Amygdala (tissue), 56 donors: ENCODE measurements around the gene SEMA3C.
A peak's percentile ranks its signal among the peaks of the same experiment; 100 is the strongest.

Experiments used
- DNase-seq, 56 donors: peaks; one replicate each; lab custom pipeline; 2025; lab: John Stamatoyannopoulos, UW

The SEMA3C gene

DNA sequence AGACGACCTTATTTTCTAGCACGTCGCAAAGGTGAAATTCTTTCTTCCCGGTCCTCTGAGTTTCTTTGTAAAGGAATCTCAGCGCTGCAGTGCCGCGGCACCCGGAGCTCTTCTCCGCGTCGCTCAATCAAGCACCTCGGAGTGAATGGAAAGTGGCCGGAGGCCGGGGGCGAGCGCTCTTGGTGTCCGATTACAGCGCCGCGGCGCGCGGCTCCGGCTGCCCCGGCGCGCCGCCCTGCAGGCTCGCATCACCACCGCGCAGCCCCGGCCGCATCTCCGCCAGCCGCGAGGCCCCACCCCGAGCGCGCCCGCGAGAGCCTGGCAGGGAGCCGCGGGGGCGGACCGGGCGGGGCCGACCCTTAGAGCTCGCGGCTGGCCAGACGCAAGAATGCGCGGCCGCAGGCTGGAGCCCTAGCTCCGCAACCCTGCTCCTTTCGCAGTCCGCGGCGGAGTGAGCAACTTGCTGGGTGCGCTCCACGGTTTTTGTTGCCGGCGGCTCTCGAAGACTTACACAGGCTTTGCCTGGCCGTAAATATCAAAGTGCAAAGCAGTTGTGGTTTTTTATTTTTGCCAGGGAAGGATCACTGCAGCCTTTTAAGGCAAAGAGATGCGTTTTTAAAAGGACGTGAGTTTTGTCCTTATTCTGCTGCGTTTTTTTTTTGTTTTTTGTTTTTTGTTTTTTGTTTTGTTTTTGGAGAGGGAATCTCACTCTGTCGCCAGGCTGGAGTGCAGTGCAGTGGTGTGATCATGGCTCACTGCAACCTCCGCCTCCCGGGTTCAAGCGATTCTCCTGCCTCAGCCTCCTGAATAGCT lies at the start of gene SEMA3C:
TSS of gene SEMA3C (minus strand) at position 143 of the 813 bp plus-strand sequence. CDS start 2,270 bp downstream, outside the sequence.
- peak; percentile 20 to 91 (median 76) for DNase-seq

DNA sequence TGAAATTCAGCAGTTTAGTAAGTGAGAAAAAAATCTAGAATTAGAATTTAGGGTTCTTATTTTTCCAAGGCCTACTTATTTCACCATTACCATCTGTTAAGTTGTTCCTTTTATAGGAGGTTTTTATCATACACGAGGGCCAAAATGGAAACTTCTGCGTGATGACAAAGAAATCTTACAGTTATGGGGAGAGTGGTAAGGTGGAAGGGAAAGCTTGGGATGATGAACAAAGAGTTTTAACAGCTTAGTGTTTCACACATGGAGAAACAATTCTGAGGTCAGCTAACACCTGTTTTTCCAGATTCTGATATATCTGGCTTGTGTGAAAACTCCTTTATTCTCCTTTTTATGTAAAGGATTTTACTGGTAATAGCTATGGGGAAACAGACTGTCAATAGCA lies 49.8 kb upstream of the SEMA3C start:
- no peak for DNase-seq

DNA sequence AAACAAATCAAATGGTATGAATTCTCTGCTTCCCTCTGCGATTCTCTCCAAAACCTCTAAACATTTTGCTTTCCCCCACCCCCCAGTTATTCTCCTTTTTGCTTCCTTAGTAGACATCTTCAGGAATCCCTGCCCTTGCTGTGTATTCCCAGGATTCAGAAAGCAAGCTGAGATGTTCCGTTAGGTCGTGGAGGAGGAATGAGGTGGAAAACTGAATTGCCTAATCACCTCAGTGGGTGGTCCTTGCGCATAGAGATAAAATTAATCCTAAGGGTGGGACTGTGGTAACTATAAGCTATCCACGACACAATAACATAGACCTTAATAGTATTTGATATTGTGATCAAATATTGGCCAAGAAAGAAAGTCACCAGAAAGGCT lies 49.1 kb upstream of the SEMA3C start:
- no peak for DNase-seq

DNA sequence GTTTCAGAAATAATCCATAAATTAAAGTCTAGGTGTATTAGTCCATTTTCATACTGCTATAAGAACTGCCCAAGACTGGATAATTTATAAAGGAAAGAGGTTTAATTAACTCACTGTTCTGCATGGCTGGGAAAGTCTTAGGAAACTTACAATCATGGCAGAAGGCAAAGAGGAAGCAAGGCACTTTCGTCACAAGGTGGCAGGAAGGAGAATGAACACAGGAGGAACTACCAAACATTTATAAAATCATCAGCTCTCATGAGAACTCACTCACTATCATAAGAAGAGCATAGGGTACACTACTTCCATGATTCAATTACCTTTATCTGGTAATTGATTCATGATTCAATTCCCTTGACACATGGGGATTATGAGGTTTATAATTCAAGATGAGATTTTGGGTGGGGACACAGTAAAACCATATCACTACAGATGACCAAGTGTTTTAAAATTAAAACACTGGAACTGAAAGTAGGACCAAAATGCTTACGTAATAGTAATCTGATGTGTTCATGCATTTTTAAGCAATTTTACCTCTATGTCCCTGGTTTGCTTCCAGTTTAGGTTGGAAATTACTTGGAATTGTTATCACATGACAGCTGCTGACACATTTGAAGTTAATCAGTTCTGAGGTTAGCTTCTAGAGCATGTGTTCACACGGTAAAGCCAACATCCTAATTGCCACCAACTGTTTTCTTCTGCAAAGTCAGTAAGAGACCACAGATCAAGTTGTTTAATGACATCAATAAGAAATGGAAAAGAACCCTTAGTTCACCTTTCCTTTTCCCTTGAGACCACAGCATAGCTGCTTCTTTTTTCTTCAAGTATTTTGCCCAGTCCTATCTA lies 48.4 kb upstream of the SEMA3C start:
- no peak for DNase-seq

DNA sequence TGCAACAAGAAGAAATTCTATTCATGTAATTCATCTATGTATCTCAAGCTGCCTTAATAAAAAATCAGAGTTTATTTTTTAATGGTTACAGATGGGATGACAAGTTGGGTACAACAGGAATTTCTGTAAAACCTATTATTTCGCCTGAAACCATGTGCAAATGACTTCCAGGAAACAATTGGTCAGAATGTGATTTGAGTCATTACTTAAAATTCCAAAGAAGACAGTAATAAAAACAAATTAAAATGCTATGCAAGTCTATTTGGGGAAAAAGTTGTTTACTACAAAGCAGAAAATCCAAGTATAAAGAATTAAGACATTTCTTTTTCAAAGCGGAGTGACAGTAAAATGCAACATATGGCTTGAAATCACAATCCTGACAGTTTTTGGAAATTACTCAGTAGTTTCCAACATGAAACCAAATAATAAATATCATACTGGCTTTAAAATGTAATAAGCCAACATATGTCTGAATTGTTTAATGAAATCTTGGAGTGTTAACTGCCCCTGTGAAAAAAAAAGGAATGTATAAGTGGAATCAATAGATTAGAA lies 41.5 kb upstream of the SEMA3C start:
- no peak for DNase-seq

DNA sequence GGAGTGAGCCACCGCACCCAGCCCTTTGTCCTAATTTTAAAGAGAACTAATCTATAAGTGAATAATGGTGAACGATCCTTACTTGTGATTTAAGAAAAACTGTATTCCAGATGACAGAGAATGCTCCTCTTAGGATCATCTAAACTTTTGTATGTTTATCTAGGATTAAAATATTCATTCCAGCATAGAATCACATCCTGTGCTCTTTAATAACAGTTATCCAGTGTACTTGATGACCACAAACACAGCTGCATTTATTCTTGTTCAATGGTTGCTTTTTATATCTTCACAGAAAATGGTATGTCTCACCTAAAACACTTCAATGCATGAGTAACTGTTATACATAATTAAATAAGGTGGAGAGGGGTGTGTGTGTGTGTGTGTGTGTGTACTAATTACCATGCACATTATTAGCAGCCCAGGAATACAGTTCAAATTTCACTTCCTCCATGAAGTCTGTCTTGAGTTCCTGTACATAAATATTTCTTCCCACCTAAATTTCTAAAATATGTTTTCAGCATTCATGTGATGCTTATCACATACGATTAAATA lies 38.5 kb upstream of the SEMA3C start:
- DNase-seq: no peak

DNA sequence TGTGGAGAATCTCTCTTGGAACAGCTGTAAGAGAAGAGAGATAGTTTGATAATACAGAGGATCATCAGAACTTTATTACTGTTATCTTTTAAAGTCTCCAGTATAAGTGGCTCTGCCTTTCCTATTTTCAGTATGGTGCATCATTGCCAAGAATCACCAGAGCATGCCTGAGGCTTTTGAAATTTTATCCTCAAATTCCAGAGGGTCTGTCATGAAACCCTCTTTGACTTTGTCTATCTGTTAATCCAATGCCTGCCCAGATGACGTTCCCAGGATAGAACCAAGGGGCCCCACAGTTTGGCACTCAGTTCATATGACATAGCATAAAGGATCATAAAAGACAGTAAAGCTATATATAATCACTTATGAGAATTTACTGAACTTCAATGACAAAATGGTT lies 35.3 kb upstream of the SEMA3C start:
- no peak for DNase-seq

DNA sequence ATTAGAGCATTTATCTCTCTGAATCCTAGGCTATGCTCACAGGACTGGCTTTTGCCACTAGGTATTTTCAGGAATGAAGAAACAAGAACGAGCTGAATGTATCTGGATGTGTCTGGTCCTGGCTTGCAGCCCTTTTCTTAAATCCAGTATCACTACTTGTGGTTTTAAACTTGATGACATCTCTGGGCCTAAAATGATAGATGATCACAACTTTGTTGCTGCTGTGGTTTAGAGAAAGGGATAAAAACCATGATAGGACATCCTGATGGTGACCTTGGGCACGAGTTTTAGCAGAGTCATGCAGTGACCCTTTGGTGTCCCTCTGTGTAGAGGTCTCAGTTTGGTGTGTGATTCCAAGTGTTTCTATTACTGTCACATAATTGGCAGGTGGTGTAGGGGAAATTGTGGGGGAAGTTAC lies 31.7 kb upstream of the SEMA3C start:
- no peak for DNase-seq

DNA sequence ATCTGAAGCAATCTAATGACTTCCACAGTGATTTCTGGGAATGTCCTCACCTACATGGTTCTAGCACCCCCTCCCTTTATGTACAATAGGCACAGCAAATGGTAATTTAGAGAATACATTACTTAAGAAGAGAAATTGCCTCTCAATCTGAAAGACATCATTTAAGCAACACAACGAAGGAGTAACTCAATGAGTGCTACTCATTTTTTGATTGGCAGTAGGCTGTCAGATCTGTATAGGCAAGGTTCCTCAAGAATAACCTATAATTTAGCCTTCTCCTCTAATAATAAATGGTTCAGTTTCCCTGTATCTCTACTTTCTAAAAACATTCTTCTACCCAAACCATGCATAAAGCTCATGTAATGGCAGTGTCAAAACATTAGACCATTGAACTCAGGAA lies 30.6 kb upstream of the SEMA3C start:
- no peak for DNase-seq

DNA sequence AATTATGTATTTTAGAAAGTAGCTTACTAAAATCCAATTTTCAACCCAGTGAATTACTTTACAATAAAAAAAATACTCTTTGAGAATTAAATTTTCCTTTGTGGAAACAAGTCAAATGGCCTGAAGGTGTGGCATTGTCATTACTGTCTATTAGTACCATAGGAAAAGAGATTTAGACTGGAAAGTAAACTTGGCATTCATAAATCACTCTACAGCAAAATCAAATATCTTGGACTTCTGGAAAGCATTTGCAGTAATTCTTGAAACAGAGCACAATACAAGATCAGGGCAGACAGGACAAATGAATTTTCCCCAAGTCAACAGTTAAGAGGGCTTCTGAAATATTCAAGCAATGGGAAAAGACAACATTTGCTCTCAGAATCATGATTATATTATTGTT lies 28.0 kb upstream of the SEMA3C start:
- DNase-seq: no peak

DNA sequence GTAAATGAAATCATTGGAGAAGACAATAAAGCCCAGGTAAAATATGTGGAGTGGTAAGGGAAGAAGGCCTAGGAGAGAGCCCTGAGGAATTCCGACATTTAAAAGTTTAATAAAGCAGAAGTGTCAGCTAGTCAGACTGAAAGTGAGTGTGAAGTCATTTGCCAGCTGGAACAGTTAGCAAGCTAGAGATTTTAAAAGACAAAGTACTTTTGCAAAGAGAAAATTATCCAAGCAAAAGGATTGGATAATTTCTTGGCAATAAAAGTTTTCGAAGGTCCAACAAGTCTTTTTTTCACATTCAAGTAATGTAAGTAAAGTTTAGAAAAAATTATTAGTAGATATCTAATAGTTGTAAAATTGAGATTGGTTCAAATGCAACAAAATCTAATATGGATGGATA lies 27.1 kb upstream of the SEMA3C start:
- DNase-seq: no peak

DNA sequence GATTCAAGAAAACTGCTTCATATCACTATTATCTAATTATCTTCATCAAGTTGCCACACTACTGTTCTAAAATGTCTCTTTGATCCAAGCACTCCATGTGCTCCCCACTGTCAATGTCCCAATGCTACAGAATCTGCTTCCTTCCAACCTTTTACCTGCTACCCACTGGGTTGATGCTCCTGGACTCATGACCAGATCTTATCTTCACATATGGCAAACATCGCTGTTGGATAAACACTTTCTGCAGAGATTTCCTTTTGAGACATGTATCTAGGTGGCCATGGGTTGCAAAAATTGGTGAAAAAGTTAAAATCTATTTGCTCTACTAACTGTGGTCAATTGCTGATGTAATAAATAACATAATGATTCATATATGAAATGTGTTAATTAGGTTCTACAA lies 24.5 kb upstream of the SEMA3C start:
- no peak for DNase-seq

DNA sequence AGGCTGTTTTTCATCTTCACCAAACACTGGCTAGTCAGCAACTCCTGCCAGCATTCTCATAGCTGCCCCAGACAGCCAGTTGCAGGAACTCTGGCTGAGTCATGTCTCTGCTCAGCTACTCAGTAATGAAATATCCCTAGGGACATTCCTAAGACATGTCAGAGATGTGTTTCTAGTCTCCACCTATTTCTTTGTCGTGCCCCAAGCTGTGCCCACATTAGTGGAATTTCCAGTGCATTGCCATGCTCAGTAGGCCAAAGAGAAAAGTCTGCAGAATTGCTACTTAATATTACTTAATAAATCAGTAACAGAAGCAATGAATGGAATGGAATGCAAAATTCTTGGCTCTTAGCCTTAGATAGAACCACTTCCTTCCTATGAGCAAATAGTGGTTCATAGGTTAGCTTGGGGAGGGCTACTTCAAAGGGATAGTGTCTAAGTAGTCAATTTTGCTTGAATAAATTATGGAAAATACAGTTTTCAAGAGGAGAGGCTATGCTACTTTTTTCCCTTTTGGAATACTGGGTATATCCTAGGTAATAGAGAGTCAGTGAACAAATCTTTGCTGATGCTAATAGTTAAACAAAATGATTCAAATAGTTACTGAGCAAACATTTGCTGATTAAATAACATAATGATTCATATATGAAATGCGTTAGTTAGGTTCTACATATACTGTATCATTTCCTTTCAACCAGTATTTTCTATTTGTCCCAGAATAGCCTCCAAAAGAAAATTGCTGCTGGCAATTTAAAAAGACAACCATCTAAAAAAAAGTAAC lies 23.6 kb upstream of the SEMA3C start:
- DNase-seq: no peak

DNA sequence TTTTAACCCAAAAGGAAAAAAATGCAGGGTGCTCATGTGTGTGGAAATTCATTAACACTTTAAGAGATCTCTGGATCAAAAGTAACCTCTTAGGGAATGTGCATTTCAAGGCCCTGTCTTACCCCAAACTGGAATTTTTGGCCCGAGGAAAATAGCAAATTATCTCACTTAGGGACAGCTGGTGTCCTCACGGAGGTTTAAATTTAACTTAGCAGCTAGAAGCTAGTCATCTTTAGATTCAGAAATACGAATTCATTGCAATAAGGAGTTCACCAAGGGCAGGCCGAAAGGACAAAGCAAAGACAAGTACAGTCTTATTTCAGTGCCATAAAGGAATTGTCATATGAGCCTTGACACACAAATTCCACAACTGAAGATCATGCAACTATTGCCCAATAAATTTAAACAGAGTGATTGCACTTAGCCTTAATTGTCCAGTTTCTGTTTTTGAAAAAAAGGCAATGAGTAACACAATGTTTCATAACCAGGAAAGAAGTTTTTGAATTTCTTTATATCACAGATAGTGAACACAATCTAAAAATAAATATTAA lies 22.4 kb upstream of the SEMA3C start:
- no peak for DNase-seq

DNA sequence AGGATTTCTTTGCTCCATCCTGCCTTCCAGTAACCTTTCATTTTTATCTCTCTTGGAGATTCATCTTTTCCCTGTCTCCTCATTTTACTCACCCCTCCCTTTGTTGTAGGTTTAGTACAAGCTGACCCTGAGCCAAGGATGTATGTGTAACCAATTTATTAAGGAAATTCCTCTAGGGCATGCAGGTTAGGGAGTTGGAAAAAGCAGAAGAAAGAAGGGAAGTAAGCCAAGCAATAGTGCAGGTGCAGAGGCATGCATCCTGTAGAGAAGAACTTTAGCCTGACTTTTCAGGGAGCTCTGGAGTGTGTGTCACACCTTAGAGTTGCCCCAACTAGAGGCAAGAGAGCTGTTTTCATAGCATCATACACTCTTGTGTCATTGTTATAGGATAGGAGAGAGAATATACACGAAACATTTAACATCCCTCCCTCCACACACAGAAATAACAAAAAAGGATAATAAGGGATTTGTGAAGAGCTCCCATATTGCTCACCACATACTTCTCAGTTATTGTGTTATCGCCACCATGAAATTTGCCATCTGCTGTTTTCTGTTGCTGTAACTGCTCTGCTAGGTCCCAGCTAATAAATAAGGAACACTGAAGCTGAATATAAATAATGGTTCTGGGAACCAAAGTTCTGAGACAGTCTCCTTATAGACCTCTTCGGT lies 21.8 kb upstream of the SEMA3C start:
- DNase-seq: peak in 1 of 56 donors; percentile 1

DNA sequence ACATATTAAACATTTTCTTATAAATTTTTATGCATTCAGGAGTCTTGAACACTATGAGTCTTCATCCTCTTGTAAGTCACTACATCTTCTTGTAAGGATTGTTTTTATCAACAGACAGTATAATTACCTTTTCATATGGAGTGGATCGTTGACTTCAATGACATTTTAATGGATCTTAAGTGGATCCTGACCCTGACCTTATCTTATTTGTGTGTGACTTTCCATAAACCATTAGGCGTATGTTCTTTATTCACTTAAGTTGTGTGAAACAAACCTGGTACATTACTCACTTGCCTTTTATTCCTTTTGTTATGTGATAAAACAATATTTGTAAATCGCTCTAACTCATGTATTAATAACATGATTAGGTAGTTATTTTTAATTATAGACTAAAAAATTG lies 18.5 kb upstream of the SEMA3C start:
- no peak for DNase-seq

DNA sequence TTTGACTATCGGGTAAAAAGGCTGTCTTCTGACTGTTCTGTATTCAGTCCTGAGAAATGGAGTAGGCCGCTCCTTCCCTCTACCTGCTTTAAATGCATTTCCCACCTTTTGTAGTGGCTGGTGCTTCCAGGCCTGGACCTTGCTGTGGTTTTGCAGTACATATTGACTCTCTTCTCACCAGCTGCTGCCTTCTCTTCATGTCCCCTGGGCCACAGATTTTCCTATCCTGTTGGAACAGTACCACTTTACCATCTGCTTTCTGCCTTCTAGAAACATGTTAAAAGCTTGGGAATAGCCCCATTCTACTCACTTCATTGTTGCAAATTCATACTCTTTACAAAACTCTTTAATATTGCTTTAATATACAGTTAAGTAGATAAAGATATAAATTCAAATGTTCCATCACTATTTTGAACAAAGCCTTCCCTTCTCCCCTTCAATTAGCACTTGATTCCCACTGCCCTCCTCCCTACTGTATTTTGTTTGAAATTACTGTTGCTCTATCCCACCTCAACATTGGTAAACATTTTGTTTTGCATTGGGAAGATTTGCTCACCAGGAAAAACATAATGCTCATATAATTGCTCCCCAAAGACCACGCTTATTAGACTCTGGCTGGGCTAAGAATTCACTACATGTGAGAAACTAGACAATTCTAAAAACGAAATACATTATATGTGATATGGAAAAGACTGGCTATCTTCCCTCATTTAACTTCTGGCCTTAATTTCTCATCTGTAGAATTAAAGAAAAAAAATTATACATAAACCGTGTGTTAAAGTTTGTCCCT lies 17.3 kb upstream of the SEMA3C start:
- no peak for DNase-seq

DNA sequence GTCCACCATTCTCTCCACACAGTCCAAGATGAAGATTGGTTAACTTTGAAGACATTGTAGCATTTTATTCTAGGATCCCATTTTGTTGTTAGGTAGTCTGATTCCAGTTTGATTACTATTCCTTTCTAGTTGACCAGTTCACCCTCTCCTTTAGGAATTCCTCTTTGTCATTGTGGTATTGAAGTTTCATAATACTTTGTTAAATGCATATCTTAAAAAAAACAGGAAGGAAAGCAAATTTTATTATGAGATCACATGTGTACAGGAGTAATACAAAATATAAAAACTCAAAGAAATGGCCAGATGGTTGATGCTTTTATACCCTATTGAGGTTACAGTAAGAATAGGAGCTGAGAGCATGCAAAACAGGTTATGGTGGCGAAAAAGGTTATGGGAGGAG lies 15.5 kb upstream of the SEMA3C start:
- no peak for DNase-seq

DNA sequence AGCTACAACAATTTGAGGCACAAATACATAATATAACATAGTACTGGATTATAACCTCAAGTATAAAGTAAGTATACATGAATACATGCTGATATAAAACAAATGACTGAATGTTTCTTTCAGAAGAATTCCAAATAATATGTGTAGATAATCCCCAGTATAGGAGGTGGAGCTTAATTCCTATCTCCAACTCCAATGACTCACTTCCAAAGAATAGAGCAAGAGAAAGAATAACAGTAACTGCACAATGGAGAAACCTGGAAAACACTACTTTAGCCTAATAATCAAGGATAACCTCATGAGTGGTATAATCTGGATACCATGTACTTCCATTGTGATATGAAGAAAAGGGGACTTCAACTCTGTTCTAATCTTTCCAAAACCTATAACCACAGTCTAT lies 13.7 kb upstream of the SEMA3C start:
- DNase-seq: no peak
